Measurements from ENCODE around the gene PLAAT4. TPM values are rescaled to one million over a fixed set of nuclear protein-coding genes. Genes with fewer than 3 reads are reported as not detected.

The PLAAT4 gene
- total and polyA plus RNA-seq, 2 donors (not counting 3 experiments of a cell fraction or from before 2014, with no cell fraction given), result 0.95 to 1.7 TPM

DNA sequence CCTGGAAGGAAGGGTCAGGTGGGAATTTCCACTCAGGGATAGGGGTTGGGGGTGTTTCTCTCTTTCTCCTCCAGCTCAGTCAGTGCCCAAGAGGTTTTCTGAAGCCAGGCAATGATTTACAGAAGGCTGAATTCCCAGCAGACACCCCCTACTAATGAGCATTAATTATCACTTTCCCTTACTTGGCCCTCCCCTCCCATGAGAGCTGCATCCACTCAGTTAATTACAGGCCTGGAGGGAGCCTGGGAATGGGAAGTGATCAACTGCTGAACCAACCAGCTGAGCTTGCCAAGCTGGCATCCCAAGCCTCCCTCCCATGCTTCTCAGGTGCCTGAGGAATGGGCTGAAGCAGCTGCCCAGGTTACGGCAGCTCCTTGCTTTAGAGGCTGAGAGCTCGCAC lies 29.7 kb upstream of the PLAAT4 start:
- TF ChIP-seq GATA2 (IDR thresholded peaks at IDR 0.05; ENCODE audit: insufficient read depth, insufficient read length, low read depth, low read length), result no peak
- Histone ChIP-seq H3K4me1 (ENCODE audit: control insufficient read depth, extremely low read depth, insufficient read depth, low read length) (no peaks in the 10 kb centered on the region), H3K9me3 (replicated peaks; ENCODE audit: control insufficient read depth, insufficient read depth, low read length) (no peaks in the 10 kb centered on the region), H3K27ac (ENCODE audit: insufficient read depth, low read depth, low read length) (no peak overlapping the region), H3K79me2 (ENCODE audit: control insufficient read depth, insufficient read depth, low read length) (no peaks in the 10 kb centered on the region), H4K20me1 (replicated peaks; ENCODE audit: control insufficient read depth, extremely low read depth, insufficient read depth, low read length) (no peaks in the 10 kb centered on the region), H3K9me1 (replicated peaks; ENCODE audit: control insufficient read depth, extremely low read depth, insufficient read depth, low read length) (no peaks in the 10 kb centered on the region), H3K36me3 (ENCODE audit: control insufficient read depth in 2 of 2, extremely low read depth in 1 of 2, insufficient read depth in 2 of 2, low read length in 2 of 2) (no peaks in the 10 kb centered on the region), H3K4me2 (ENCODE audit: insufficient read depth, low read length) (no peak overlapping the region), H3K4me3 (replicated peaks in 1 of 3; ENCODE audit: insufficient read depth in 1 of 3, low read depth in 1 of 3, low read length in 3 of 3) (no peak overlapping the region), H2AFZ (ENCODE audit: low read depth, low read length) (no peak overlapping the region), H3K9ac (replicated peaks; ENCODE audit: extremely low read depth, insufficient read depth, low read length) (no peak overlapping the region), H3K27me3 (ENCODE audit: control insufficient read depth in 2 of 2, insufficient read depth in 2 of 2, low read length in 2 of 2) (peaks cover 0 to 11% of the 10 kb centered on the region in 2 experiments)
- intact Hi-C loops (cut with micrococcal nuclease) (no loop called here), dilution Hi-C loops (cut with MboI; ENCODE audit: extremely low pct_ligation_motif_present, low sequenced_read_pairs) (no loop called here)
- ChIA-PET POLR2A (no interaction called here), CTCF (interaction anchor here (1.2 to 4.2 kb wide), 2 partner anchors 28 to 471 kb away, joined by 4 to 18 read pairs; no protein-coding TSS in a partner anchor)
- no TSS peak for BruUV-seq (replicated peaks)
- no peak for DNase-seq (ENCODE audit: low read depth, low spot score)
- no peak for FAIRE-seq

DNA sequence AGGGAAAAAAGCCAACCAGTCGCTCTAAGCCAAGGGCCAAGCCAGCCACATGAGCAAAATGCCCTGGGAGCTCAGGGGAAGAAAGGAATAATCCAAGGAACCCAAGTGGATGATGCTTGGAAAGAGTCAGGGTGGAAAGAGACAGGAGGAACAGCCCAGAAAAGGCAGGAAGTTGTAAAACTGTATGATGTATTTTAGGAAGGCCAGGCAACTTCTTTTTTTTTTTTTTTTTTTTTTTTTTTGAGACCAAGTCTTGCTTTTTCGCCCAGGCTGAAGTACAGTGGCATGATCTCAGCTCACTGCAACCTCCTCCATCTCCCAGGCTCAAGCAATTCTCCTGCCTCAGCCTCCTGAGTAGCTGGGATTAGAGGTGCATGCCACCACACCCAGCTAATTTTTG lies 29.1 kb upstream of the PLAAT4 start:
- no TSS peak for BruUV-seq (replicated peaks)
- DNase-seq (ENCODE audit: low read depth, low spot score) (no peak), FAIRE-seq (no peak)
- Histone ChIP-seq H3K27me3 (ENCODE audit: control insufficient read depth in 2 of 2, insufficient read depth in 2 of 2, low read length in 2 of 2) (peaks cover 0 to 11% of the 10 kb centered on the region in 2 experiments), H3K79me2 (ENCODE audit: control insufficient read depth, insufficient read depth, low read length) (no peaks in the 10 kb centered on the region), H4K20me1 (replicated peaks; ENCODE audit: control insufficient read depth, extremely low read depth, insufficient read depth, low read length) (no peaks in the 10 kb centered on the region), H3K36me3 (ENCODE audit: control insufficient read depth in 2 of 2, extremely low read depth in 1 of 2, insufficient read depth in 2 of 2, low read length in 2 of 2) (no peaks in the 10 kb centered on the region), H2AFZ (ENCODE audit: low read depth, low read length) (no peak overlapping the region), H3K4me2 (ENCODE audit: insufficient read depth, low read length) (no peak overlapping the region), H3K4me1 (ENCODE audit: control insufficient read depth, extremely low read depth, insufficient read depth, low read length) (no peaks in the 10 kb centered on the region), H3K9me3 (replicated peaks; ENCODE audit: control insufficient read depth, insufficient read depth, low read length) (no peaks in the 10 kb centered on the region), H3K27ac (ENCODE audit: insufficient read depth, low read depth, low read length) (no peak overlapping the region), H3K4me3 (replicated peaks in 1 of 3; ENCODE audit: insufficient read depth in 1 of 3, low read depth in 1 of 3, low read length in 3 of 3) (no peak overlapping the region), H3K9ac (replicated peaks; ENCODE audit: extremely low read depth, insufficient read depth, low read length) (no peak overlapping the region), H3K9me1 (replicated peaks; ENCODE audit: control insufficient read depth, extremely low read depth, insufficient read depth, low read length) (no peaks in the 10 kb centered on the region)
- ChIA-PET CTCF (interaction anchor here (1.2 to 4.2 kb wide), 2 partner anchors 28 to 472 kb away, joined by 4 to 18 read pairs; no protein-coding TSS in a partner anchor), POLR2A (no interaction called here)
- dilution Hi-C loops (cut with MboI; ENCODE audit: extremely low pct_ligation_motif_present, low sequenced_read_pairs), result no loop called here
- intact Hi-C loops (cut with micrococcal nuclease), result no loop called here
- TF ChIP-seq JUN (IDR thresholded peaks at IDR 0.05; ENCODE audit: borderline replicate concordance, insufficient read depth, insufficient read length, low read depth) (no peak), CTCF (IDR thresholded peaks at IDR 0.05; ENCODE audit: extremely low read depth in 1 of 2, insufficient read depth in 1 of 2, low read depth in 1 of 2, low read length in 2 of 2) (no peak), GATA2 (IDR thresholded peaks at IDR 0.05; ENCODE audit: insufficient read depth, insufficient read length, low read depth, low read length) (no peak), POLR2A (IDR thresholded peaks at IDR 0.05; ENCODE audit: low read depth, low read length) (no peak), FOS (IDR thresholded peaks at IDR 0.05; ENCODE audit: borderline replicate concordance, insufficient read depth, low read length) (no peak), EZH2 (IDR thresholded peaks at IDR 0.05; ENCODE audit: borderline replicate concordance, low read depth, low read length, severe bottlenecking) (no peak), MYC (IDR thresholded peaks at IDR 0.05; ENCODE audit: low read depth, low read length) (no peak), POLR2AphosphoS5 (IDR thresholded peaks at IDR 0.05; ENCODE audit: insufficient read depth, low read depth, low read length) (no peak)
- TF ChIP-seq, protein P1, sequence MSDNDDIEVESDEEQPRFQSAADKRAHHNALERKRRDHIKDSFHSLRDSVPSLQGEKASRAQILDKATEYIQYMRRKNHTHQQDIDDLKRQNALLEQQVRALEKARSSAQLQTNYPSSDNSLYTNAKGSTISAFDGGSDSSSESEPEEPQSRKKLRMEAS (IDR thresholded peaks at IDR 0.05; ENCODE audit: insufficient read depth, insufficient read length), result no peak
